Measurements from ENCODE around the gene LIPE. TPM values are rescaled to one million over a fixed set of nuclear protein-coding genes. Genes with fewer than 3 reads are reported as not detected.

LIPE gene
- polyA plus RNA-seq, 1 donor from 2014 or later = 19.1 TPM

GRCh38 chr19:42424345-42424707 is 2.9 kb downstream of the LIPE start:
- no peaks in the 10 kb centered on the region for H3K36me3 ChIP-seq (ENCODE audit: insufficient read depth, low read length)
- H3K27ac ChIP-seq (ENCODE audit: low read length) = peak overlapping the region; percentile 79
- H2AFZ ChIP-seq (ENCODE audit: low read depth, low read length) = no peak overlapping the region
- H3K4me2 ChIP-seq (ENCODE audit: low read length) = no peak overlapping the region
- H3K4me3 ChIP-seq (ENCODE audit: low read length) = peak overlapping the region; percentile 87
- H3K79me2 ChIP-seq (replicated peaks; ENCODE audit: insufficient read depth, low read length) = no peaks in the 10 kb centered on the region
- no peaks in the 10 kb centered on the region for H3K9me3 ChIP-seq (ENCODE audit: low read length)
- no peaks in the 10 kb centered on the region for H3K27me3 ChIP-seq (ENCODE audit: insufficient read depth, low read depth, low read length)
- no peak for TF ChIP-seq EP300 (conservative IDR thresholded peaks at IDR 0.05; ENCODE audit: poor library complexity, severe bottlenecking)
- TF ChIP-seq RAD21 (conservative IDR thresholded peaks at IDR 0.05) = no peak
- TF ChIP-seq CTCF (IDR thresholded peaks at IDR 0.05; ENCODE audit: poor library complexity, severe bottlenecking) = no peak
- no peak for TF ChIP-seq POLR2AphosphoS5 (IDR thresholded peaks at IDR 0.05)
- TF ChIP-seq MXI1 (conservative IDR thresholded peaks at IDR 0.05; ENCODE audit: poor library complexity, severe bottlenecking) = no peak
- TF ChIP-seq SMC3 (conservative IDR thresholded peaks at IDR 0.05; ENCODE audit: poor library complexity) = no peak
- TF ChIP-seq EZH2 (IDR thresholded peaks at IDR 0.05; ENCODE audit: borderline replicate concordance, insufficient read depth, low read length, poor library complexity, severe bottlenecking) = no peak
- no peak for TF ChIP-seq REST (IDR thresholded peaks at IDR 0.05; ENCODE audit: borderline replicate concordance)
- no peak for TF ChIP-seq TAF1 (IDR thresholded peaks at IDR 0.05; ENCODE audit: low read depth)
- no peaks in the 10 kb centered on the region for H4K20me1 ChIP-seq (ENCODE audit: insufficient read depth)
- no peaks in the 10 kb centered on the region for H3F3A ChIP-seq (ENCODE audit: insufficient read depth, low read length, poor library complexity, severe bottlenecking)
- peak overlapping the region; percentile 82 for H3K9ac ChIP-seq (ENCODE audit: low read length)
- H3K9me2 ChIP-seq (ENCODE audit: insufficient read depth, low read length) = no peaks in the 10 kb centered on the region

DNA sequence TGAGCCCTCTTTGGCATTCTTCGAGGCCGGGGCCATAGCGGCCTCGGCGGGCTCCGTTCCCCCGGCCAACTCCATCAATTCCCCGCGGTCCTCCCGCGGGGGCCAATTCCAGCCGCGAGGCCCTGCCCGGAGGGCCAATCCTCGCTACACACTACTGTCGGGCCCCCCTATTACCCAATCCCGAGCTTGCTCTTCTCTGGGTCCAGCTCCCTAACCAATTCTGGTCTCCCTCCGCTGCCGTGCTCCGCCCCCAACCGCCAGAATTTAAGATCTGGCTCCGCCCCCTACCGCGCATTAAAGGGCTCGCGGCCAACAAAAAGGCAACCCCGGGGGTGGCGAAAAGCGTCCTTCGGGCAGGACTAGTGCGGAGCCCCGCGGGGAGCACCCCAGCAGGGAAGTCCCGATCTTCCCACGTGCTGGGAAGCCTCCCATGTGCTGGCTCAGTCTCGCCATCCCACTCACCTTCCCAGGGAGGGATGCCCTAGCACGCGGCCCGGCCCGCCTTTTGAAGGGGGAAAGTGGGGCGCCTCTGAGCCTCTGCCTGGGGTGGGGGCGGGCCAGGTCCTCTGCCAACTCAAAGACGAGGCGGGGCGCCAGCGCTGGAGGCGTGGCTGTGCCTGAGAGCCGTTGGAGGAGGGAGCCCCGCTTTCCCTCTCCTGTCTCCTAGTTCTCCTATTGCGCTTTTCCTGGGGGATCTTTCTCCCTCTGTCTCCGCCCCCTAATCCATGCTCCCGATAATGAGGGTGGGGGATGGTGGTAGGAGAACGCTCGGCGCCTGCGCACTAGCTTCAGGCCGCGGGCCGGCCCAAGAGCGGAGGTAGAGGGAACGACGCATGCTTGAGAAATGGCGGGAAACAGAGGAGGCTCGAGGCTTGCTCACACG is 3.5 kb downstream of the LIPE start:
- Histone ChIP-seq H3K27ac (ENCODE audit: low read length) (peak overlapping the region; percentile 79), H3K79me2 (replicated peaks; ENCODE audit: insufficient read depth, low read length) (no peaks in the 10 kb centered on the region), H3K27me3 (ENCODE audit: insufficient read depth, low read depth, low read length) (no peaks in the 10 kb centered on the region), H2AFZ (ENCODE audit: low read depth, low read length) (peak overlapping the region; percentile 58), H4K20me1 (ENCODE audit: insufficient read depth) (no peaks in the 10 kb centered on the region), H3K36me3 (ENCODE audit: insufficient read depth, low read length) (no peaks in the 10 kb centered on the region), H3K4me3 (ENCODE audit: low read length) (peak overlapping the region; percentile 87), H3K9me2 (ENCODE audit: insufficient read depth, low read length) (no peaks in the 10 kb centered on the region), H3K4me2 (ENCODE audit: low read length) (peak overlapping the region; percentile 38), H3K9me3 (ENCODE audit: low read length) (no peaks in the 10 kb centered on the region), H3F3A (ENCODE audit: insufficient read depth, low read length, poor library complexity, severe bottlenecking) (no peaks in the 10 kb centered on the region), H3K9ac (ENCODE audit: low read length) (peak overlapping the region; percentile 82)
- peak; percentile 10 for TF ChIP-seq REST (IDR thresholded peaks at IDR 0.05; ENCODE audit: borderline replicate concordance)
- no peak for TF ChIP-seq SMC3 (conservative IDR thresholded peaks at IDR 0.05; ENCODE audit: poor library complexity)
- no peak for TF ChIP-seq POLR2AphosphoS5 (IDR thresholded peaks at IDR 0.05)
- no peak for TF ChIP-seq TAF1 (IDR thresholded peaks at IDR 0.05; ENCODE audit: low read depth)
- TF ChIP-seq CTCF (IDR thresholded peaks at IDR 0.05; ENCODE audit: poor library complexity, severe bottlenecking) = no peak
- no peak for TF ChIP-seq RAD21 (conservative IDR thresholded peaks at IDR 0.05)
- TF ChIP-seq EP300 (conservative IDR thresholded peaks at IDR 0.05; ENCODE audit: poor library complexity, severe bottlenecking) = no peak
- peak; percentile 85 for TF ChIP-seq MXI1 (conservative IDR thresholded peaks at IDR 0.05; ENCODE audit: poor library complexity, severe bottlenecking)
- TF ChIP-seq EZH2 (IDR thresholded peaks at IDR 0.05; ENCODE audit: borderline replicate concordance, insufficient read depth, low read length, poor library complexity, severe bottlenecking) = no peak

All from neural cell (in vitro differentiated cells).